Measurements from ENCODE around the gene SUCO. TPM values are rescaled to one million over a fixed set of nuclear protein-coding genes. Genes with fewer than 3 reads are reported as not detected.

Gene SUCO
- total RNA-seq, 1 experiment from 2014 or later, result 37.4 TPM

- H3K4me3 Mint-ChIP-seq, result no peak overlapping the region
- H3K27ac Mint-ChIP-seq, result no peak overlapping the region
- H3K9me3 Mint-ChIP-seq, result peaks cover 48% of the 10 kb centered on the region
- peaks cover 10% of the 10 kb centered on the region for H3K36me3 Mint-ChIP-seq
- H3K4me1 Mint-ChIP-seq, result no peaks in the 10 kb centered on the region
- POLR2A ChIA-PET, result no interaction called here
- TF ChIP-seq TEAD1 (CRISPR knock-in tag; IDR thresholded peaks at IDR 0.05), result no peak
- no peak for TF ChIP-seq KAT7 (CRISPR knock-in tag; IDR thresholded peaks at IDR 0.05; ENCODE audit: borderline replicate concordance)
- TF ChIP-seq FOXK1 (CRISPR knock-in tag; IDR thresholded peaks at IDR 0.05), result no peak
- no peak for TF ChIP-seq NR1H2 (CRISPR knock-in tag; IDR thresholded peaks at IDR 0.05)
- no peak for TF ChIP-seq AFF4 (CRISPR knock-in tag; IDR thresholded peaks at IDR 0.05; ENCODE audit: borderline replicate concordance)
- no peak for TF ChIP-seq USF2 (CRISPR knock-in tag; IDR thresholded peaks at IDR 0.05)
- TF ChIP-seq ZNF532 (CRISPR knock-in tag; IDR thresholded peaks at IDR 0.05; ENCODE audit: borderline replicate concordance), result no peak
- TF ChIP-seq JAZF1 (CRISPR knock-in tag; IDR thresholded peaks at IDR 0.05), result no peak
- TF ChIP-seq NR3C1 (CRISPR knock-in tag; conservative IDR thresholded peaks at IDR 0.05; ENCODE audit: low read depth), result no peak
- TF ChIP-seq MAX (CRISPR knock-in tag; IDR thresholded peaks at IDR 0.05), result no peak
- no peak for TF ChIP-seq ZNF423 (CRISPR knock-in tag; IDR thresholded peaks at IDR 0.05)
- no peak for TF ChIP-seq E2F4 (CRISPR knock-in tag; IDR thresholded peaks at IDR 0.05; ENCODE audit: borderline replicate concordance, low read depth)
- no peak for ATAC-seq
- H3K27me3 Mint-ChIP-seq (ENCODE audit: low read depth), result no peaks in the 10 kb centered on the region
- DNase-seq (ENCODE audit: low spot score), result no peak
- CTCF ChIA-PET, result no interaction called here
Measured at GRCh38 chr1:172627702-172628101, 94.8 kb downstream of the SUCO start.

GRCh38 chr1:172628401-172628800 lies 95.5 kb downstream of the SUCO start:
- peaks cover 44% of the 10 kb centered on the region for H3K9me3 Mint-ChIP-seq
- no peaks in the 10 kb centered on the region for H3K27me3 Mint-ChIP-seq (ENCODE audit: low read depth)
- peaks cover 7% of the 10 kb centered on the region for H3K36me3 Mint-ChIP-seq
- ChIA-PET POLR2A (no interaction called here), CTCF (no interaction called here)
- no peak overlapping the region for H3K27ac Mint-ChIP-seq
- ATAC-seq (no peak), DNase-seq (ENCODE audit: low spot score) (no peak)
- TF ChIP-seq CBFB (CRISPR knock-in tag; IDR thresholded peaks at IDR 0.05; ENCODE audit: low read depth) (no peak), NR1H2 (CRISPR knock-in tag; IDR thresholded peaks at IDR 0.05) (no peak), ZNF423 (CRISPR knock-in tag; IDR thresholded peaks at IDR 0.05) (no peak), ATF2 (CRISPR knock-in tag; IDR thresholded peaks at IDR 0.05; ENCODE audit: borderline replicate concordance, low read depth) (no peak), ZNF263 (CRISPR knock-in tag; IDR thresholded peaks at IDR 0.05; ENCODE audit: low read depth) (no peak), ZNF396 (CRISPR knock-in tag; IDR thresholded peaks at IDR 0.05; ENCODE audit: borderline replicate concordance) (no peak), FOXP4 (CRISPR knock-in tag; IDR thresholded peaks at IDR 0.05) (no peak), ZNF219 (CRISPR knock-in tag; IDR thresholded peaks at IDR 0.05; ENCODE audit: borderline replicate concordance) (no peak), RELA (CRISPR knock-in tag; IDR thresholded peaks at IDR 0.05; ENCODE audit: borderline replicate concordance) (no peak)
- H3K4me3 Mint-ChIP-seq, result no peak overlapping the region
- H3K4me1 Mint-ChIP-seq, result no peaks in the 10 kb centered on the region

All from WTC11 (cell line).